ENCODE results near the gene CWF19L1. TPM values are rescaled to one million over a fixed set of nuclear protein-coding genes. Genes with fewer than 3 reads are reported as not detected.
"Not testable (repeated sequence)": the region's sequence is repeated elsewhere in the genome, so short reads cannot be mapped to it uniquely, and the experiment has no call there.

The CWF19L1 gene
- total RNA-seq, 2 experiments from 2014 or later = 40.6 to 42.5 TPM

- Mint-ChIP-seq H3K9me3 (no peaks in the 10 kb centered on the region), H3K4me1 (ENCODE audit: low read depth) (peaks cover 20% of the 10 kb centered on the region), H3K36me3 (peaks cover 12% of the 10 kb centered on the region), H3K27ac (no peak overlapping the region), H3K4me3 (no peak overlapping the region), H3K27me3 (peaks cover 9% of the 10 kb centered on the region)
- DNase-seq = no peak
- POLR2A ChIA-PET = no interaction called here
- intact Hi-C loops (cut with micrococcal nuclease) = loop anchor here (5.0 kb wide), 2 partner anchors 102 to 193 kb away; partner anchors contain the start of gene ERLIN1
- CTCF ChIA-PET = no interaction called here
Observed at GRCh38 chr10:100289641-100290040, 22.2 kb upstream of the CWF19L1 start.

GRCh38 chr10:100288196-100288595 lies 20.8 kb upstream of the CWF19L1 start:
- peaks cover 1% of the 10 kb centered on the region for H3K27me3 Mint-ChIP-seq
- no peaks in the 10 kb centered on the region for H3K9me3 Mint-ChIP-seq
- H3K36me3 Mint-ChIP-seq = peaks cover 14% of the 10 kb centered on the region
- DNase-seq = no peak
- POLR2A ChIA-PET = no interaction called here
- CTCF ChIA-PET = no interaction called here
- no peak overlapping the region for H3K4me3 Mint-ChIP-seq
- H3K27ac Mint-ChIP-seq = no peak overlapping the region
- peaks cover 23% of the 10 kb centered on the region for H3K4me1 Mint-ChIP-seq (ENCODE audit: low read depth)
- intact Hi-C loops (cut with micrococcal nuclease) = loop anchor here (5.0 kb wide), 2 partner anchors 101 to 194 kb away; partner anchors contain the start of gene ERLIN1

- Mint-ChIP-seq H3K4me1 (ENCODE audit: low read depth) (peaks cover 23% of the 10 kb centered on the region), H3K36me3 (peaks cover 14% of the 10 kb centered on the region)
- CTCF ChIA-PET = no interaction called here
Observed at GRCh38 chr10:100287756-100288155, 20.3 kb upstream of the CWF19L1 start.

GRCh38 chr10:100286051-100287033 lies 18.9 kb upstream of the CWF19L1 start, which contains the start of gene BLOC1S2:
Gene BLOC1S2, minus strand, starts transcription at chr10:100286680. Its CDS starts 21 bp downstream, at chr10:100286659.
- intact Hi-C loops (cut with micrococcal nuclease) = loop anchor here (1.0 to 5.0 kb wide), 9 partner anchors 19 to 626 kb away; partner anchors contain the start of genes CHUK, CWF19L1, ERLIN1 and SLF2
- Mint-ChIP-seq H3K9me3 (no peaks in the 10 kb centered on the region), H3K4me1 (ENCODE audit: low read depth) (peaks cover 23% of the 10 kb centered on the region), H3K27me3 (peaks cover 1% of the 10 kb centered on the region), H3K4me3 (peak within 1 kb of the TSS; percentile 98), H3K27ac (peak within 1 kb of the TSS; percentile 99), H3K36me3 (peaks cover 14% of the 10 kb centered on the region)
- ChIA-PET POLR2A (interaction anchor here (0.5 to 2.1 kb wide), 4 partner anchors 223 to 247 kb away, joined by 3 to 8 read pairs (median 4); no protein-coding TSS in a partner anchor), CTCF (interaction anchor here (0.6 to 1.7 kb wide), 5 partner anchors 47 to 222 kb away, joined by 3 to 6 read pairs (median 3); no protein-coding TSS in a partner anchor)
- peak; percentile 91 for DNase-seq

More at GRCh38 chr10:100287756-100288155, 20.3 kb upstream of the CWF19L1 start:
- H3K4me3 Mint-ChIP-seq = no peak overlapping the region
- no peak overlapping the region for H3K27ac Mint-ChIP-seq
- intact Hi-C loops (cut with micrococcal nuclease) = loop anchor here (2.0 to 5.0 kb wide), 5 partner anchors 39 to 625 kb away; partner anchors contain the start of genes ERLIN1 and SLF2
- peaks cover 1% of the 10 kb centered on the region for H3K27me3 Mint-ChIP-seq
- no peaks in the 10 kb centered on the region for H3K9me3 Mint-ChIP-seq
- no peak for DNase-seq
- POLR2A ChIA-PET = no interaction called here

GRCh38 chr10:100285326-100285725 lies 17.9 kb upstream of the CWF19L1 start:
- peak overlapping the region; percentile 99 for H3K27ac Mint-ChIP-seq
- DNase-seq, H3K9me3 Mint-ChIP-seq, H3K27me3 Mint-ChIP-seq: not testable (repeated sequence)
- peaks cover 17% of the 10 kb centered on the region for H3K36me3 Mint-ChIP-seq
- H3K4me3 Mint-ChIP-seq = peak overlapping the region; percentile 98
- CTCF ChIA-PET = interaction anchor here (1.0 to 1.7 kb wide), 3 partner anchors 46 to 198 kb away, joined by 3 to 6 read pairs (median 3); no protein-coding TSS in a partner anchor
- POLR2A ChIA-PET = interaction anchor here (2.1 kb wide), 1 partner anchor 224 kb away, joined by 8 read pairs; no protein-coding TSS in a partner anchor
- intact Hi-C loops (cut with micrococcal nuclease) = loop anchor here (5.0 kb wide), 2 partner anchors 98 to 197 kb away; partner anchors contain the start of gene ERLIN1
- H3K4me1 Mint-ChIP-seq (ENCODE audit: low read depth) = peaks cover 23% of the 10 kb centered on the region

- intact Hi-C loops (cut with micrococcal nuclease) = no loop called here
- CTCF ChIA-PET = no interaction called here
Observed at GRCh38 chr10:100282907-100283306, 15.5 kb upstream of the CWF19L1 start.

GRCh38 chr10:100276971-100277370 lies 9.5 kb upstream of the CWF19L1 start:
- POLR2A ChIA-PET; H3K9me3 Mint-ChIP-seq; DNase-seq; H3K4me1 Mint-ChIP-seq (ENCODE audit: low read depth); H3K4me3 Mint-ChIP-seq; H3K27me3 Mint-ChIP-seq; intact Hi-C loops (cut with micrococcal nuclease); H3K27ac Mint-ChIP-seq; CTCF ChIA-PET: not testable (repeated sequence)
- H3K36me3 Mint-ChIP-seq = peaks cover 24% of the 10 kb centered on the region

More at GRCh38 chr10:100282907-100283306, 15.5 kb upstream of the CWF19L1 start:
- Mint-ChIP-seq H3K9me3 (no peaks in the 10 kb centered on the region), H3K4me3 (no peak overlapping the region), H3K27me3 (peaks cover 1% of the 10 kb centered on the region), H3K4me1 (ENCODE audit: low read depth) (peaks cover 23% of the 10 kb centered on the region), H3K36me3 (peaks cover 27% of the 10 kb centered on the region), H3K27ac (no peak overlapping the region)
- DNase-seq = no peak
- POLR2A ChIA-PET = no interaction called here

GRCh38 chr10:100265821-100266485 lies 1.5 kb downstream of the CWF19L1 start:
- CTCF ChIA-PET = interaction anchor here (1.0 kb wide), 1 partner anchor 27 kb away, joined by 4 read pairs; no protein-coding TSS in a partner anchor

GRCh38 chr10:100254191-100254590 lies 13.2 kb downstream of the CWF19L1 start:
- Mint-ChIP-seq H3K27ac (no peak overlapping the region), H3K36me3 (peaks cover 54% of the 10 kb centered on the region), H3K9me3 (no peaks in the 10 kb centered on the region), H3K27me3 (no peaks in the 10 kb centered on the region), H3K4me3 (no peak overlapping the region), H3K4me1 (ENCODE audit: low read depth) (no peaks in the 10 kb centered on the region)
- ChIA-PET POLR2A (no interaction called here), CTCF (no interaction called here)
- intact Hi-C loops (cut with micrococcal nuclease) = no loop called here
- no peak for DNase-seq

More at GRCh38 chr10:100265821-100266485, 1.5 kb downstream of the CWF19L1 start:
- POLR2A ChIA-PET = no interaction called here
- H3K27me3 Mint-ChIP-seq = no peaks in the 10 kb centered on the region
- no peaks in the 10 kb centered on the region for H3K9me3 Mint-ChIP-seq
- no peak overlapping the region for H3K27ac Mint-ChIP-seq
- DNase-seq = no peak
- intact Hi-C loops (cut with micrococcal nuclease) = loop anchor here (2.0 kb wide), 1 partner anchor 79 kb away; the partner anchor contains the start of gene ERLIN1
- H3K36me3 Mint-ChIP-seq = peaks cover 6% of the 10 kb centered on the region
- peak overlapping the region; percentile 65 for H3K4me3 Mint-ChIP-seq
- peaks cover 29% of the 10 kb centered on the region for H3K4me1 Mint-ChIP-seq (ENCODE audit: low read depth)

- ChIA-PET POLR2A (no interaction called here), CTCF (no interaction called here)
- Mint-ChIP-seq H3K4me3 (no peak overlapping the region), H3K4me1 (ENCODE audit: low read depth) (no peaks in the 10 kb centered on the region), H3K27ac (no peak overlapping the region), H3K9me3 (no peaks in the 10 kb centered on the region), H3K27me3 (no peaks in the 10 kb centered on the region), H3K36me3 (peaks cover 56% of the 10 kb centered on the region)
- DNase-seq = no peak
- intact Hi-C loops (cut with micrococcal nuclease) = no loop called here
Observed at GRCh38 chr10:100253041-100253440, 14.4 kb downstream of the CWF19L1 start.

GRCh38 chr10:100248820-100249219 lies 18.6 kb downstream of the CWF19L1 start:
- H3K27me3 Mint-ChIP-seq = no peaks in the 10 kb centered on the region
- ChIA-PET POLR2A (interaction anchor here (1.0 kb wide), 1 partner anchor 11 kb away, joined by 3 read pairs; no protein-coding TSS in a partner anchor), CTCF (interaction anchor here (1.1 to 1.2 kb wide), 2 partner anchors 8 to 403 kb away, joined by 3 to 4 read pairs; no protein-coding TSS in a partner anchor)
- no peaks in the 10 kb centered on the region for H3K9me3 Mint-ChIP-seq
- H3K27ac Mint-ChIP-seq = no peak overlapping the region
- intact Hi-C loops (cut with micrococcal nuclease) = no loop called here
- peaks cover 39% of the 10 kb centered on the region for H3K36me3 Mint-ChIP-seq
- no peak for DNase-seq
- H3K4me3 Mint-ChIP-seq = no peak overlapping the region
- no peaks in the 10 kb centered on the region for H3K4me1 Mint-ChIP-seq (ENCODE audit: low read depth)
